Keratinocyte (primary cell): Measurements from ENCODE around the gene OSGIN1. TPM values are rescaled to one million over a fixed set of nuclear protein-coding genes. Genes with fewer than 3 reads are reported as not detected.
A peak's percentile ranks its signal among the peaks of the same experiment; 100 is the strongest.

ENCODE experiments used
- DNase-seq: peaks from one replicate; pipeline ENCODE4 v3.0.0-alpha.2; 2011; ENCODE audit warnings: low read depth, missing footprints, low spot score
- FAIRE-seq: peaks from 2 replicates; lab custom pipeline; 2011; peaks lifted over from hg19 to GRCh38; lab: Jason Lieb, UNC
- H2AFZ ChIP-seq: 2 replicates; pipeline ENCODE4 v1.6.0; 2012; ENCODE audit warnings: low read length, control low read depth, inconsistent platforms; ENCODE audit not compliant: control insufficient read depth
- H3K27ac ChIP-seq: 2 replicates; pipeline ENCODE4 v1.5.1; 2011; ENCODE audit warnings: low read length; ENCODE audit not compliant: control insufficient read depth, insufficient read depth
- H3K27me3 ChIP-seq: 3 replicates; pipeline ENCODE4 v1.6.0; 2011; ENCODE audit warnings: low read length; ENCODE audit not compliant: control insufficient read depth, insufficient read depth; ENCODE audit errors: extremely low read depth
- H3K36me3 ChIP-seq, 2 experiments: 2 replicates in 1 of 2; 3 replicates in 1 of 2; pipeline ENCODE4 v1.5.1; 2011; ENCODE audit warnings: low read length in 2 of 2, mild to moderate bottlenecking in 1 of 2; ENCODE audit not compliant: control insufficient read depth in 2 of 2, insufficient read depth in 2 of 2; ENCODE audit errors: extremely low read depth in 1 of 2
- H3K4me1 ChIP-seq: 3 replicates; pipeline ENCODE4 v1.5.1; 2011; ENCODE audit warnings: low read length; ENCODE audit not compliant: control insufficient read depth, insufficient read depth; ENCODE audit errors: extremely low read depth
- H3K4me2 ChIP-seq: 3 replicates; pipeline ENCODE4 v1.6.0; 2011; ENCODE audit warnings: low read depth, low read length; ENCODE audit not compliant: control insufficient read depth, insufficient read depth; ENCODE audit errors: extremely low read depth
- H3K4me3 ChIP-seq, 3 experiments: fragments of 200-600 bp in 1 of 3; sonication (generic) in 1 of 3; 2 replicates in 2 of 3; 3 replicates in 1 of 3; pipeline ENCODE4 v1.5.1; 2011 to 2016; ENCODE audit warnings: low read length in 3 of 3, mild to moderate bottlenecking in 3 of 3, control low read depth in 2 of 3, inconsistent platforms in 1 of 3, low read depth in 1 of 3, mixed read lengths in 1 of 3, mixed run types in 1 of 3, moderate library complexity in 1 of 3; ENCODE audit not compliant: control insufficient read depth in 2 of 3, insufficient read depth in 2 of 3; ENCODE audit errors: extremely low read depth in 1 of 3
- H3K79me2 ChIP-seq: 2 replicates; pipeline ENCODE4 v1.6.0; 2012; ENCODE audit warnings: low read length; ENCODE audit not compliant: control insufficient read depth, insufficient read depth
- H3K9ac ChIP-seq: 3 replicates; pipeline ENCODE4 v1.6.0; 2011; ENCODE audit warnings: low read length; ENCODE audit not compliant: control insufficient read depth, insufficient read depth; ENCODE audit errors: extremely low read depth
- H3K9me1 ChIP-seq: 3 replicates; pipeline ENCODE4 v1.6.0; 2011; ENCODE audit warnings: low read length; ENCODE audit not compliant: control insufficient read depth, insufficient read depth; ENCODE audit errors: extremely low read depth
- H3K9me3 ChIP-seq: 2 replicates; pipeline ENCODE4 v1.5.1; 2012; ENCODE audit warnings: low read depth, low read length; ENCODE audit not compliant: control insufficient read depth
- H4K20me1 ChIP-seq: 3 replicates; pipeline ENCODE4 v1.6.0; 2011; ENCODE audit warnings: low read length; ENCODE audit not compliant: control insufficient read depth, insufficient read depth; ENCODE audit errors: extremely low read depth
- EZH2 ChIP-seq: IDR thresholded peaks from one replicate; pipeline ENCODE4 v1.6.1; 2012; ENCODE audit warnings: inconsistent platforms, mild to moderate bottlenecking, low read length, moderate library complexity
- dilution Hi-C: fragments of 300-500 bp; cut with MboI; formaldehyde crosslinking; loops from one replicate; pipeline ENCODE4 v1.7.0; 2020; ENCODE audit warnings: low sequenced_read_pairs; ENCODE audit not compliant: extremely low pct_ligation_motif_present
- polyA plus RNA-seq, 5 experiments: library from polyadenylated mRNA; depleted of rRNA in 3 of 5; stranded (reverse) in 3 of 5; stranded (forward) in 1 of 5; unstranded in 1 of 5; fragments of >200 nt; gene quantifications; 1 replicate in 1 of 5; 2 replicates in 3 of 5; 3 replicates in 1 of 5; pipeline versions ENCODE4 v1.2.1 to v1.2.3, GENCODE V29; 2011 to 2012; ENCODE audit warnings: missing spikeins in 2 of 5, low read depth in 1 of 5, low replicate concordance in 1 of 5
- TF ChIP-seq, protein P1 (sequence below), 3 experiments: IDR thresholded peaks in 1 of 3; conservative IDR thresholded peaks in 1 of 3; optimal IDR thresholded peaks in 1 of 3; 2 replicates in 2 of 3; 3 replicates in 1 of 3; pipeline versions ENCODE3 to v1.5.1; 2011; ENCODE audit warnings: low read length in 3 of 3, mild to moderate bottlenecking in 3 of 3, moderate library complexity in 2 of 3, control low read depth in 1 of 3, inconsistent platforms in 1 of 3; ENCODE audit not compliant: insufficient read depth in 2 of 3; ENCODE audit errors: extremely low read depth in 1 of 3

The OSGIN1 gene
- polyA plus RNA-seq, 1 donor (not counting 4 experiments of a cell fraction or from before 2014, with no cell fraction given): 2.1 TPM

DNA sequence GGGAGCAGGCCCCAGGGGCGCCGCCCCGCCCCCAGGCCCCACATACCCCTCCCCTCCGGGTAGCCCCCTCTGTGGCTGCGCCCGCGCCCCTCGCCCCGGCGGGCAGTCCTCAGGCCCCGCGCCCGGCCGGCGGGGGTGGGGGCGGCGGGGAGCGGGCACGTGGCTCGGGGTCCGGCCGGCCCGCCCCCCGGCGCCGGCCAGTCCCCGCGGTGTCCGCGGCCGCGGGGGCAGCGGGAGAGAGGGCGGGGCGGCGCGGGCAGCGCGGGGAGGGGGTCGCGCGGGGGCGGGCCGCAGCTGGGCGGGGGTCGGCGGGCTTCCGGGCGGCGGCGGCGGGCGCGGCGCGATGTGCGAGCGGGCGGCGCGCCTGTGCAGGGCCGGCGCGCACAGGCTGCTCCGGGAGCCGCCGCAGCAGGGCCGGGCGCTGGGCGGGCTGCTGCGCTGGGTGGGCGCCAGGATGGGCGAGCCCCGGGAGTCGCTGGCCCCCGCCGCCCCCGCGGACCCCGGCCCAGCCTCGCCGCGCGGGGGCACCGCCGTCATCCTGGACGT is 15.3 kb downstream of the OSGIN1 start:
- dilution Hi-C loops: no loop called here
- Histone ChIP-seq H3K9ac (no peak overlapping the region), H3K9me3 (no peaks in the 10 kb centered on the region), H3K27ac (no peak overlapping the region), H2AFZ (no peak overlapping the region), H3K4me2 (no peak overlapping the region), H4K20me1 (no peaks in the 10 kb centered on the region), H3K79me2 (no peaks in the 10 kb centered on the region), H3K27me3 (peaks cover 17% of the 10 kb centered on the region), H3K9me1 (no peaks in the 10 kb centered on the region), H3K36me3 (peaks cover 0 to 2% of the 10 kb centered on the region in 2 experiments), H3K4me1 (no peaks in the 10 kb centered on the region), H3K4me3 (no peak overlapping the region)
- FAIRE-seq: no peak
- no peak for DNase-seq
- no peak for TF ChIP-seq EZH2
- TF ChIP-seq, protein P1, sequence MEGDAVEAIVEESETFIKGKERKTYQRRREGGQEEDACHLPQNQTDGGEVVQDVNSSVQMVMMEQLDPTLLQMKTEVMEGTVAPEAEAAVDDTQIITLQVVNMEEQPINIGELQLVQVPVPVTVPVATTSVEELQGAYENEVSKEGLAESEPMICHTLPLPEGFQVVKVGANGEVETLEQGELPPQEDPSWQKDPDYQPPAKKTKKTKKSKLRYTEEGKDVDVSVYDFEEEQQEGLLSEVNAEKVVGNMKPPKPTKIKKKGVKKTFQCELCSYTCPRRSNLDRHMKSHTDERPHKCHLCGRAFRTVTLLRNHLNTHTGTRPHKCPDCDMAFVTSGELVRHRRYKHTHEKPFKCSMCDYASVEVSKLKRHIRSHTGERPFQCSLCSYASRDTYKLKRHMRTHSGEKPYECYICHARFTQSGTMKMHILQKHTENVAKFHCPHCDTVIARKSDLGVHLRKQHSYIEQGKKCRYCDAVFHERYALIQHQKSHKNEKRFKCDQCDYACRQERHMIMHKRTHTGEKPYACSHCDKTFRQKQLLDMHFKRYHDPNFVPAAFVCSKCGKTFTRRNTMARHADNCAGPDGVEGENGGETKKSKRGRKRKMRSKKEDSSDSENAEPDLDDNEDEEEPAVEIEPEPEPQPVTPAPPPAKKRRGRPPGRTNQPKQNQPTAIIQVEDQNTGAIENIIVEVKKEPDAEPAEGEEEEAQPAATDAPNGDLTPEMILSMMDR (optimal IDR thresholded peaks at IDR 0.05 in 1 of 3, IDR thresholded peaks at IDR 0.05 in 1 of 3, conservative IDR thresholded peaks at IDR 0.05 in 1 of 3; ENCODE audit: extremely low read depth in 1 of 3, insufficient read depth in 2 of 3, low read length in 3 of 3): no peak

DNA sequence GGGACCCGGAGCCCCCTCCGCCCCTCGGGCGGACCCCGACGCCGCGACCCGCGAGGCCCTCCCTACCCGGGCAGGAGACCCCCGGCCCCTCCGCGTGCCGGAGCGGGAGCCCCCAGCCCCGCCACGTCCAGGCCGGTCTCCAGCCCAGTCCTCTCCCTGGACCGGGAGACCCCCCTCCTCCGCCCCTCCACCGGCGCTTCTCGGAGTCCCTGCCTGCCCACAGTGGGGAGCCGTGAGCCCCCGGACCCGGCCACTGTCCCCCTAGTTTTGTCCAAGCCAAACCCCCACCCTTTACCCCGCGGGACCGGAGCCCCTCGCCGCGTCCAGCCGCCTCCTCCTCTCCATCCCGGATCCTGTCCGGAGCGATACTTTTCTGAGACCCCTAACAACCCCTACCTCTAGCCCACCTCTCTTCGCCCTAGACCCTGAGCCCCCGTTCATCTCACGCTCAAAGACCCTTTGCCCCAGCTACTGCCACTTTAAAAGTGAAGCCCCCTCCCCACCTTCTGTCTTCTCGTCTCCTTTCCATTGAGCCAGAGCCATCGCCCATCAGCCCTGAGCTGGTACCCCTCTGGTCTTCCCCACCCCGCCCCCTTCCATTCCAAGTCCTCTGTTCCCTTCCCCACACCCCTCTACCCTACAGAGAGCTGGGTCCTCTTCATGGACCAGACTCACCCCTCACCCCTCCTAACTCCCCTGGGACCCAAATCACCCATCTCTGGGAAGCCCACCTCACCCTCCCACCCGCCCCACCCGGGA is 16.0 kb downstream of the OSGIN1 start:
- DNase-seq: no peak
- Histone ChIP-seq H4K20me1 (no peaks in the 10 kb centered on the region), H3K9me1 (no peaks in the 10 kb centered on the region), H3K27ac (no peak overlapping the region), H2AFZ (no peak overlapping the region), H3K4me3 (no peak overlapping the region), H3K4me2 (no peak overlapping the region), H3K27me3 (peaks cover 17% of the 10 kb centered on the region), H3K9ac (no peak overlapping the region), H3K9me3 (no peaks in the 10 kb centered on the region), H3K36me3 (no peaks in the 10 kb centered on the region), H3K4me1 (no peaks in the 10 kb centered on the region), H3K79me2 (no peaks in the 10 kb centered on the region)
- peak; percentile 83 for TF ChIP-seq EZH2
- TF ChIP-seq, protein P1 (optimal IDR thresholded peaks at IDR 0.05 in 1 of 3, IDR thresholded peaks at IDR 0.05 in 1 of 3, conservative IDR thresholded peaks at IDR 0.05 in 1 of 3; ENCODE audit: extremely low read depth in 1 of 3, insufficient read depth in 2 of 3, low read length in 3 of 3): no peak
- dilution Hi-C loops: no loop called here
- FAIRE-seq: no peak
